ENCODE results near the gene TINCR. TPM values are rescaled to one million over a fixed set of nuclear protein-coding genes. Genes with fewer than 3 reads are reported as not detected.
A peak's percentile ranks its signal among the peaks of the same experiment; 100 is the strongest.

TINCR gene
- total and polyA plus RNA-seq, 2 donors (not counting 3 experiments of a cell fraction or from before 2014, with no cell fraction given), result 0.01 TPM; not detected in 1

DNA sequence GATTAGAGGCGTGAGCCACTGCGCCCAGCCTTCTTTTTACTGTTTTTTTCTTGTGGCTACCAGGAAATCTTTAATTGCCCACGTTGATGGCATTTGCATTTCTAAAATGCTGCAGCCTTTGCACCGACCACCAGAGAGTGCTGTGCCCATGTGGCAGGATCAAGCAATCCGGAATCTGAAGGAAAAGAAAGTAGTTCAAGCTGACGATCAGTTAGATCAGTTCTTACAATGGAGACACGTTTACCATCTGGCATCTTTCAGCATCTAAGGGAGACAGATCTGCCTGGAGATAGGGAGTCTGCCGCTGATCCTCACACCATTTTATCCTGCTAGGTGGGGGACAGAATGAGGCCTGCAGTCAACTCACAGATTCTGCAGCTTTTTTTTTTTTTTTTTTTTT lies 19.9 kb downstream of the TINCR start:
- Histone ChIP-seq H3K9me3 (replicated peaks; ENCODE audit: control insufficient read depth, insufficient read depth, low read length) (no peaks in the 10 kb centered on the region), H3K4me3 (replicated peaks in 1 of 3; ENCODE audit: insufficient read depth in 1 of 3, low read depth in 1 of 3, low read length in 3 of 3) (no peak overlapping the region), H2AFZ (ENCODE audit: low read depth, low read length) (no peak overlapping the region), H3K4me1 (ENCODE audit: control insufficient read depth, extremely low read depth, insufficient read depth, low read length) (no peaks in the 10 kb centered on the region), H3K36me3 (ENCODE audit: control insufficient read depth in 2 of 2, extremely low read depth in 1 of 2, insufficient read depth in 2 of 2, low read length in 2 of 2) (no peaks in the 10 kb centered on the region), H3K27me3 (ENCODE audit: control insufficient read depth in 2 of 2, insufficient read depth in 2 of 2, low read length in 2 of 2) (no peaks in the 10 kb centered on the region), H3K27ac (ENCODE audit: insufficient read depth, low read depth, low read length) (no peak overlapping the region), H3K9ac (replicated peaks; ENCODE audit: extremely low read depth, insufficient read depth, low read length) (no peak overlapping the region), H3K9me1 (replicated peaks; ENCODE audit: control insufficient read depth, extremely low read depth, insufficient read depth, low read length) (no peaks in the 10 kb centered on the region), H4K20me1 (replicated peaks; ENCODE audit: control insufficient read depth, extremely low read depth, insufficient read depth, low read length) (no peaks in the 10 kb centered on the region), H3K79me2 (ENCODE audit: control insufficient read depth, insufficient read depth, low read length) (no peaks in the 10 kb centered on the region), H3K4me2 (ENCODE audit: insufficient read depth, low read length) (no peak overlapping the region)
- intact Hi-C loops (cut with micrococcal nuclease) (loop anchor here (1.0 kb wide), 1 partner anchor 30 kb away; no protein-coding TSS in a partner anchor), dilution Hi-C loops (cut with MboI; ENCODE audit: extremely low pct_ligation_motif_present, low sequenced_read_pairs) (no loop called here)
- TF ChIP-seq, protein P1, sequence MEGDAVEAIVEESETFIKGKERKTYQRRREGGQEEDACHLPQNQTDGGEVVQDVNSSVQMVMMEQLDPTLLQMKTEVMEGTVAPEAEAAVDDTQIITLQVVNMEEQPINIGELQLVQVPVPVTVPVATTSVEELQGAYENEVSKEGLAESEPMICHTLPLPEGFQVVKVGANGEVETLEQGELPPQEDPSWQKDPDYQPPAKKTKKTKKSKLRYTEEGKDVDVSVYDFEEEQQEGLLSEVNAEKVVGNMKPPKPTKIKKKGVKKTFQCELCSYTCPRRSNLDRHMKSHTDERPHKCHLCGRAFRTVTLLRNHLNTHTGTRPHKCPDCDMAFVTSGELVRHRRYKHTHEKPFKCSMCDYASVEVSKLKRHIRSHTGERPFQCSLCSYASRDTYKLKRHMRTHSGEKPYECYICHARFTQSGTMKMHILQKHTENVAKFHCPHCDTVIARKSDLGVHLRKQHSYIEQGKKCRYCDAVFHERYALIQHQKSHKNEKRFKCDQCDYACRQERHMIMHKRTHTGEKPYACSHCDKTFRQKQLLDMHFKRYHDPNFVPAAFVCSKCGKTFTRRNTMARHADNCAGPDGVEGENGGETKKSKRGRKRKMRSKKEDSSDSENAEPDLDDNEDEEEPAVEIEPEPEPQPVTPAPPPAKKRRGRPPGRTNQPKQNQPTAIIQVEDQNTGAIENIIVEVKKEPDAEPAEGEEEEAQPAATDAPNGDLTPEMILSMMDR (IDR thresholded peaks at IDR 0.05; ENCODE audit: extremely low read depth in 1 of 2, insufficient read depth in 1 of 2, low read depth in 1 of 2, low read length in 2 of 2), result peak; percentile 33 to 46
- no peak for TF ChIP-seq JUN (IDR thresholded peaks at IDR 0.05; ENCODE audit: borderline replicate concordance, insufficient read depth, insufficient read length, low read depth)
- no TSS peak for BruUV-seq (replicated peaks)
- DNase-seq (ENCODE audit: low read depth, low spot score), result peak; percentile 9
- peak; percentile 21 for FAIRE-seq
- ChIA-PET CTCF (interaction anchor here (0.6 to 2.1 kb wide), 13 partner anchors 9 to 500 kb away, joined by 3 to 21 read pairs (median 5); no protein-coding TSS in a partner anchor), POLR2A (interaction anchor here (0.6 to 0.7 kb wide), 2 partner anchors 25 to 495 kb away, joined by 3 to 4 read pairs; no protein-coding TSS in a partner anchor)

DNA sequence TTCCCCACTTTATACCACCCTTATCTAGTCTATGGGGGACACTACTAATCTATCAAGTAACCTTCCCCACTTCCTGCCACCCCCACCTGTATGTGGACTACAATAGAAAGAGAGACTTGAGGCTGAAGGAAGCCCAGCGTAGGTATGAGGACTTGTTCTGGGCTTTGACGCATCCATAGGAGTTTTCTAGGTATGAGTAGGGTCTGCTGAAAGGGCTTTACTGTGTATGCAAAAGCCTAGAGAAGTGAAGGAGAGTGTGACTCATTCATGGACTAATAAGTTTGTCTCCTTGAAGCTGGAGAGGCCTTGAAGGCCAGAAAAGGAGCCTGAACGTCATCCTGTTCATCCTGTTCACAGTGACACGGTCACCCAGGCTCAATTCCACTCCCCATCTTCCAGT lies 21.8 kb downstream of the TINCR start:
- FAIRE-seq, result no peak
- dilution Hi-C loops (cut with MboI; ENCODE audit: extremely low pct_ligation_motif_present, low sequenced_read_pairs), result no loop called here
- no peaks in the 10 kb centered on the region for H3K36me3 ChIP-seq (ENCODE audit: control insufficient read depth in 2 of 2, extremely low read depth in 1 of 2, insufficient read depth in 2 of 2, low read length in 2 of 2)

More for the DNA sequence above, 21.8 kb downstream of the TINCR start:
- no peaks in the 10 kb centered on the region for H3K79me2 ChIP-seq (ENCODE audit: control insufficient read depth, insufficient read depth, low read length)
- H2AFZ ChIP-seq (ENCODE audit: low read depth, low read length), result no peak overlapping the region
- H3K4me2 ChIP-seq (ENCODE audit: insufficient read depth, low read length), result no peak overlapping the region
- H3K4me1 ChIP-seq (ENCODE audit: control insufficient read depth, extremely low read depth, insufficient read depth, low read length), result no peaks in the 10 kb centered on the region
- POLR2A ChIA-PET, result no interaction called here
- no peaks in the 10 kb centered on the region for H3K27me3 ChIP-seq (ENCODE audit: control insufficient read depth in 2 of 2, insufficient read depth in 2 of 2, low read length in 2 of 2)
- no peak overlapping the region for H3K4me3 ChIP-seq (replicated peaks in 1 of 3; ENCODE audit: insufficient read depth in 1 of 3, low read depth in 1 of 3, low read length in 3 of 3)
- no peaks in the 10 kb centered on the region for H4K20me1 ChIP-seq (replicated peaks; ENCODE audit: control insufficient read depth, extremely low read depth, insufficient read depth, low read length)
- intact Hi-C loops (cut with micrococcal nuclease), result no loop called here
- no peaks in the 10 kb centered on the region for H3K9me3 ChIP-seq (replicated peaks; ENCODE audit: control insufficient read depth, insufficient read depth, low read length)
- TF ChIP-seq, protein P1 (IDR thresholded peaks at IDR 0.05; ENCODE audit: extremely low read depth in 1 of 2, insufficient read depth in 1 of 2, low read depth in 1 of 2, low read length in 2 of 2), result no peak
- no peak for TF ChIP-seq POLR2AphosphoS5 (IDR thresholded peaks at IDR 0.05; ENCODE audit: insufficient read depth, low read depth, low read length)
- TF ChIP-seq GATA2 (IDR thresholded peaks at IDR 0.05; ENCODE audit: insufficient read depth, insufficient read length, low read depth, low read length), result no peak
- no peak for TF ChIP-seq FOS (IDR thresholded peaks at IDR 0.05; ENCODE audit: borderline replicate concordance, insufficient read depth, low read length)
- TF ChIP-seq JUN (IDR thresholded peaks at IDR 0.05; ENCODE audit: borderline replicate concordance, insufficient read depth, insufficient read length, low read depth), result no peak
- TF ChIP-seq, protein P2, sequence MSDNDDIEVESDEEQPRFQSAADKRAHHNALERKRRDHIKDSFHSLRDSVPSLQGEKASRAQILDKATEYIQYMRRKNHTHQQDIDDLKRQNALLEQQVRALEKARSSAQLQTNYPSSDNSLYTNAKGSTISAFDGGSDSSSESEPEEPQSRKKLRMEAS (IDR thresholded peaks at IDR 0.05; ENCODE audit: insufficient read depth, insufficient read length), result no peak
- TF ChIP-seq POLR2A (IDR thresholded peaks at IDR 0.05; ENCODE audit: low read depth, low read length), result no peak
- no TSS peak for BruUV-seq (replicated peaks)
- H3K9me1 ChIP-seq (replicated peaks; ENCODE audit: control insufficient read depth, extremely low read depth, insufficient read depth, low read length), result no peaks in the 10 kb centered on the region
- CTCF ChIA-PET, result interaction anchor here (0.7 kb wide), 1 partner anchor 14 kb away, joined by 4 read pairs; no protein-coding TSS in a partner anchor
- no peak overlapping the region for H3K27ac ChIP-seq (ENCODE audit: insufficient read depth, low read depth, low read length)
- H3K9ac ChIP-seq (replicated peaks; ENCODE audit: extremely low read depth, insufficient read depth, low read length), result no peak overlapping the region
- DNase-seq (ENCODE audit: low read depth, low spot score), result no peak

Measured in endothelial cell of umbilical vein (primary cell).